ENCODE data around the gene TTC9B.

Gene TTC9B

DNA sequence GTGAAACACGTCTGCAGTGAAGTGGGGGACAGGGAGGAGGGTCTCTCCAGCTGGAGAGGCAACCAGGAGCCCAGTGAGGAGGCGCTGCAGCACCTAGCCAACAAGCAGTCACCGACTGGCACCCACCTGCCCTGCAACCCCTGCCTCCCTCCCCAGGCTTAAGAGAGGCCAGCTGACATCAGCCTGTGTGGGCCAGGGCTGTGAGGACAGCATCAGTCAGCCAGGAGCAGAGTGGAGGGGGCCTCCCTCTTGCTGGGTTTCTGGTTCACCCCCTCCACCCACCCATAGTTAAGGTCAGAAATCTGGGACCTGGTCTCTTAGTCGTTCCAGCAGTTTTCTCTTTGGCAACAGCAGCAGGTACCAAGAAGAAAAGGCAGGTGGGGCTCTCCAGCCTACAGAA, 33.8 kb upstream of the TTC9B start:
- no peak overlapping the region for H3K4me3 ChIP-seq (ENCODE audit: low read depth, low read length)
- TF ChIP-seq, protein P1, sequence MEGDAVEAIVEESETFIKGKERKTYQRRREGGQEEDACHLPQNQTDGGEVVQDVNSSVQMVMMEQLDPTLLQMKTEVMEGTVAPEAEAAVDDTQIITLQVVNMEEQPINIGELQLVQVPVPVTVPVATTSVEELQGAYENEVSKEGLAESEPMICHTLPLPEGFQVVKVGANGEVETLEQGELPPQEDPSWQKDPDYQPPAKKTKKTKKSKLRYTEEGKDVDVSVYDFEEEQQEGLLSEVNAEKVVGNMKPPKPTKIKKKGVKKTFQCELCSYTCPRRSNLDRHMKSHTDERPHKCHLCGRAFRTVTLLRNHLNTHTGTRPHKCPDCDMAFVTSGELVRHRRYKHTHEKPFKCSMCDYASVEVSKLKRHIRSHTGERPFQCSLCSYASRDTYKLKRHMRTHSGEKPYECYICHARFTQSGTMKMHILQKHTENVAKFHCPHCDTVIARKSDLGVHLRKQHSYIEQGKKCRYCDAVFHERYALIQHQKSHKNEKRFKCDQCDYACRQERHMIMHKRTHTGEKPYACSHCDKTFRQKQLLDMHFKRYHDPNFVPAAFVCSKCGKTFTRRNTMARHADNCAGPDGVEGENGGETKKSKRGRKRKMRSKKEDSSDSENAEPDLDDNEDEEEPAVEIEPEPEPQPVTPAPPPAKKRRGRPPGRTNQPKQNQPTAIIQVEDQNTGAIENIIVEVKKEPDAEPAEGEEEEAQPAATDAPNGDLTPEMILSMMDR (IDR thresholded peaks at IDR 0.05; ENCODE audit: low read depth, low read length), result no peak
- TF ChIP-seq, protein P2, sequence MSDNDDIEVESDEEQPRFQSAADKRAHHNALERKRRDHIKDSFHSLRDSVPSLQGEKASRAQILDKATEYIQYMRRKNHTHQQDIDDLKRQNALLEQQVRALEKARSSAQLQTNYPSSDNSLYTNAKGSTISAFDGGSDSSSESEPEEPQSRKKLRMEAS (IDR thresholded peaks at IDR 0.05; ENCODE audit: low read depth, low read length), result no peak
- no peak for TF ChIP-seq MYC (IDR thresholded peaks at IDR 0.05; ENCODE audit: low read depth, low read length)
- TF ChIP-seq POLR2A (IDR thresholded peaks at IDR 0.05; ENCODE audit: extremely low read depth, insufficient read length), result no peak
- no peak for DNase-seq (ENCODE audit: low read depth)

- H3K4me3 ChIP-seq (ENCODE audit: low read depth, low read length), result no peak overlapping the region
- TF ChIP-seq POLR2A (IDR thresholded peaks at IDR 0.05; ENCODE audit: extremely low read depth, insufficient read length) (no peak), MYC (IDR thresholded peaks at IDR 0.05; ENCODE audit: low read depth, low read length) (no peak)
- TF ChIP-seq, protein P1 (IDR thresholded peaks at IDR 0.05; ENCODE audit: low read depth, low read length), result no peak
- TF ChIP-seq, protein P2 (IDR thresholded peaks at IDR 0.05; ENCODE audit: low read depth, low read length), result no peak
- no peak for DNase-seq (ENCODE audit: low read depth)
Measured at GRCh38 chr19:40251244-40251643, 33.1 kb upstream of the TTC9B start.

GRCh38 chr19:40249781-40250180, 31.6 kb upstream of the TTC9B start:
- TF ChIP-seq, protein P1 (IDR thresholded peaks at IDR 0.05; ENCODE audit: low read depth, low read length), result no peak
- TF ChIP-seq POLR2A (IDR thresholded peaks at IDR 0.05; ENCODE audit: extremely low read depth, insufficient read length) (no peak), MYC (IDR thresholded peaks at IDR 0.05; ENCODE audit: low read depth, low read length) (no peak)
- TF ChIP-seq, protein P2 (IDR thresholded peaks at IDR 0.05; ENCODE audit: low read depth, low read length), result no peak
- DNase-seq (ENCODE audit: low read depth), result no peak

GRCh38 chr19:40249201-40249600, 31.0 kb upstream of the TTC9B start:
- H3K4me3 ChIP-seq (ENCODE audit: low read depth, low read length), result no peak overlapping the region

More at GRCh38 chr19:40249781-40250180, 31.6 kb upstream of the TTC9B start:
- no peak overlapping the region for H3K4me3 ChIP-seq (ENCODE audit: low read depth, low read length)

DNA sequence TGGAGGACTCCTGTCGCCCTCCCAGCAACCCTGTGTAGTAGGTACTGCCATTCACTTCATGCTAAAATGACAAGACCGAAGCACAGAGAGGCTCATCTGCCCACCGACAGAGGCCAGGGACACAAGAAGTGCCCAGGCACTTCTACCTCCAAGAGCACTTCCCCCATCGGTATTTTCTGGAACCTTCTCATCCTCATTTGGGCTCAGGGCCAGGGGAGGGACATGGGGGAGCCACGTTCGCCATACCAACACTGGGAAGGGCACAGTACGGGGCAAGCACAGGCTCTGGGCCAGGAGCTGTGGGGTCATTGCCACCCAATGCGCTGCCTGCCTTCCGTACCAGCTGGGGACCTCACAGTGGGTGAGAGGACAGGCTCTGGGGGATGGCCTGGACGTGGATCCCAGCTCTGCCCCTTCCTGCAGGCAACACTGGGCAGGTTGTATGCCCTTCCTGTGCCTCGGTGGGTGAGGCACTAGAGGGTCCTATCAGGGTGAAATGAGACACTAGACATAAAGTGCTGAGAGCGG, 29.6 kb upstream of the TTC9B start:
- TF ChIP-seq POLR2A (IDR thresholded peaks at IDR 0.05; ENCODE audit: extremely low read depth, insufficient read length) (no peak), MYC (IDR thresholded peaks at IDR 0.05; ENCODE audit: low read depth, low read length) (no peak)
- TF ChIP-seq, protein P2 (IDR thresholded peaks at IDR 0.05; ENCODE audit: low read depth, low read length), result no peak
- TF ChIP-seq, protein P1 (IDR thresholded peaks at IDR 0.05; ENCODE audit: low read depth, low read length), result no peak
- H3K4me3 ChIP-seq (ENCODE audit: low read depth, low read length), result no peak overlapping the region
- no peak for DNase-seq (ENCODE audit: low read depth)

More at GRCh38 chr19:40249201-40249600, 31.0 kb upstream of the TTC9B start:
- TF ChIP-seq, protein P2 (IDR thresholded peaks at IDR 0.05; ENCODE audit: low read depth, low read length), result no peak
- no peak for TF ChIP-seq POLR2A (IDR thresholded peaks at IDR 0.05; ENCODE audit: extremely low read depth, insufficient read length)
- TF ChIP-seq, protein P1 (IDR thresholded peaks at IDR 0.05; ENCODE audit: low read depth, low read length), result no peak
- DNase-seq (ENCODE audit: low read depth), result no peak
